Midbrain (tissue), 1 donor: ENCODE measurements around the gene ERI2.
"Not testable (repeated sequence)": the region's sequence is repeated elsewhere in the genome, so short reads cannot be mapped to it uniquely, and the experiment has no call there.

Experiments used
- DNase-seq: peaks from one replicate; lab custom pipeline; 2025; lab: John Stamatoyannopoulos, UW

Gene ERI2

GRCh38 chr16:20763461-20764232 lies 42.6 kb downstream of the ERI2 start, which contains the start of gene ACSM3:
TSS of gene ACSM3 (plus strand) at chr16:20764014. CDS start at chr16:20770035, 6,021 bp downstream.
- DNase-seq, result no peak

- DNase-seq, result no peak
Observed at GRCh38 chr16:20762404-20763123, 43.7 kb downstream of the ERI2 start.

GRCh38 chr16:20761175-20761574 lies 45.1 kb downstream of the ERI2 start:
- DNase-seq, result no peak

GRCh38 chr16:20760346-20760745 lies 45.9 kb downstream of the ERI2 start:
- no peak for DNase-seq

GRCh38 chr16:20755799-20756198 lies 50.5 kb downstream of the ERI2 start:
- not testable (repeated sequence) for DNase-seq

GRCh38 chr16:20755238-20755637 lies 51.0 kb downstream of the ERI2 start:
- no peak for DNase-seq

GRCh38 chr16:20753727-20754126 lies 52.5 kb downstream of the ERI2 start:
- DNase-seq, result no peak

GRCh38 chr16:20750558-20750957 lies 55.7 kb downstream of the ERI2 start:
- no peak for DNase-seq

- DNase-seq, result no peak
Observed at GRCh38 chr16:20749474-20749873, 56.8 kb downstream of the ERI2 start.

- no peak for DNase-seq
Observed at GRCh38 chr16:20747030-20747816, 59.0 kb downstream of the ERI2 start.

- no peak for DNase-seq
Observed at GRCh38 chr16:20746461-20746860, 59.8 kb downstream of the ERI2 start.
